ENCODE results near the gene USP20.
"Not testable (repeated sequence)": the region's sequence is repeated elsewhere in the genome, so short reads cannot be mapped to it uniquely, and the experiment has no call there.

Gene USP20

GRCh38 chr9:129890718-129891299, 55.6 kb downstream of the USP20 start:
- not testable (repeated sequence) for DNase-seq (ENCODE audit: low read depth)

- DNase-seq (ENCODE audit: low read depth) = no peak
Measured at GRCh38 chr9:129891569-129891968, 56.3 kb downstream of the USP20 start.

DNA sequence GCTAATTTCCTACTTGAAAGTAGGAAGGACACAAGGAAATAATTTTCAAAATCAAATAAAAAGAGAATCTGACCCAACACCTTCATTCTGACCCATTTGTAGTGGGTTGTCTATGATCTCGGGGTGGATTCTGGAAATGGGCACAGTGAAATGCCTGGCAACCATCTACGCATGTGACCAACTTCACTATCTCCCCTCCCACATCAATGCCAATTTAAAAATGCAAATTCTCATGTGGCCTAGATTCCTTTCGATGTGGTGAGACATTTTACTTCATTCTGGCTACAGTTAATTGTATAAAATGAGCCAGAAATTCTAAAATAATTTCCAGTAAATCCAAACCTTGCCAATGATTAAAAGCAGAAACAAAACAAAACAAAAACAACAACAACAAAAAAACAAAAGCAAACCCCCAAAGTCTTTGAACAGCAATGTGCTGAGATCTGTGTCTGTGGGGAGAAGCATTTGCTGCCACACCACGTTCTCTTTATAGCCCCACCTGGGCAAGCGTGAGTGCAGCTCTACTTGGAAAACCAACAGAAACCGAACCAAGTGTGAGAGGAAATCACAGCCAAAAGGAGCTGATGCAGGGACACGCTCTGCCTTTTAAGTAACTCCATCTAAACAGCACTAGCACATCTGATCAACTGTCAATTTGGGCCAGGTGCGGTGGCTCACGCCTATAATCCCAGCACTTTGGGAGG, 59.0 kb downstream of the USP20 start:
- peak; percentile 43 for DNase-seq (ENCODE audit: low read depth)

DNA sequence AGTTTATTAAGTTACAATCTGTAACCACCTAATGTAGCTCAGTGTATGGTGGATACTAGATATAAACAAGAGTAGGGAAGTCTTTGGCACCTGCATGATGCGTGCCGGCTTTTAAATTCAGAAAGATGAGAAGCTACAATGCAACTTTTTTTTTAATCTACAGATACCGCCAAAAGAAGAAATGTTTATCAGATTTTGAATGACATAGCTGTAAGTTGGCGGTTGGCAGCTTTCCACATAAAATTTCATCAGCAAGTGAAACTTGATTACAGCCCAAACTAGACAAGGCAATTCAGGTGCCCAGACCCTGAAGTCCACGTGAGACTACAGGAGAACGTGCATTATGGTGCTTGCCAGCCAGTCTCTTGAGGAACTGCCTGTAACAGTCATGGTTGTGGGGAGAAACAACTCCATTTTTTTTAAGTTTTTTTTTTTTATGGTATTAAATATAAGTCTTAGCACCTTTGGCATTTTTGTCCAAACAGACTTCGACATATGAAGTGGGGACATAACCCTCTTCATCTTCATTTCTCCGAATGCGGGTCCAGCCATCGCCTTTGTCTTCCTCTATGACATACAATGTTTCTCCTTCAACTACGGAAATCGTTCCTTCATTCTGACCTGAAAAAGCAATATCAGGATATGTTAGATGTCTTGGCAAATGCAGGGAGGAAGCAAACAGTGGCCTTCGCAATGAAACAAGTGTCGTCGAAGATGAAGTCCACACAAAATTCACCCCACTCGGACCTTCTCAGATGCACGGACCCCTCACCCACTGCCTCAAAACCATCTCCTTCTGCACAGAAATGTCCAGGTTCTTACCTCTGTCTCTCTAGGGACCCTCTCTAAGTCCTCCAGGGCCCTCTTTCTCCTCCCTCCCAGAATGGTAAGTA, 60.4 kb downstream of the USP20 start:
- DNase-seq (ENCODE audit: low read depth) = peak; percentile 61

DNA sequence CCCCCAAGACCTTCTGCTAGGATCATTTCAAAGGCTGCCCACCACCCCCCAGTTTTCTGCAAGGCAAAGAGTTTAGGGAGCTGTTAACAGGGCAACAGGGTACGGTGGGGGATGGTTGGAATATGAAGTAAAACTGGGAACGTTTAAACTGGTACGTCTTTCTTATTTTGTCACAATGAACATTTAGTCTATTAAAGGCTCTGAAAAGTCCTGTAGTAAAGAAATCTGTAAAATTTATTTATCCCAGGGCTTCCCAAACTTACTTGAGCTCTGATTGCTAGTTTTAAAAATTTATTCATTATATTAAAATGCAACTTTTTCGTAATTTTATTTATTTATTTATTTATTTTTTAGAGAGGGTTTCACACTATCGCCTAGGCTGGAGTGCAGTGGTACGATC, 62.0 kb downstream of the USP20 start:
- DNase-seq (ENCODE audit: low read depth) = no peak

- no peak for DNase-seq (ENCODE audit: low read depth)
Measured at GRCh38 chr9:129898185-129898584, 62.9 kb downstream of the USP20 start.

- no peak for DNase-seq (ENCODE audit: low read depth)
Measured at GRCh38 chr9:129899620-129900019, 64.4 kb downstream of the USP20 start.

GRCh38 chr9:129900263-129901027, 65.2 kb downstream of the USP20 start:
- no peak for DNase-seq (ENCODE audit: low read depth)

DNA sequence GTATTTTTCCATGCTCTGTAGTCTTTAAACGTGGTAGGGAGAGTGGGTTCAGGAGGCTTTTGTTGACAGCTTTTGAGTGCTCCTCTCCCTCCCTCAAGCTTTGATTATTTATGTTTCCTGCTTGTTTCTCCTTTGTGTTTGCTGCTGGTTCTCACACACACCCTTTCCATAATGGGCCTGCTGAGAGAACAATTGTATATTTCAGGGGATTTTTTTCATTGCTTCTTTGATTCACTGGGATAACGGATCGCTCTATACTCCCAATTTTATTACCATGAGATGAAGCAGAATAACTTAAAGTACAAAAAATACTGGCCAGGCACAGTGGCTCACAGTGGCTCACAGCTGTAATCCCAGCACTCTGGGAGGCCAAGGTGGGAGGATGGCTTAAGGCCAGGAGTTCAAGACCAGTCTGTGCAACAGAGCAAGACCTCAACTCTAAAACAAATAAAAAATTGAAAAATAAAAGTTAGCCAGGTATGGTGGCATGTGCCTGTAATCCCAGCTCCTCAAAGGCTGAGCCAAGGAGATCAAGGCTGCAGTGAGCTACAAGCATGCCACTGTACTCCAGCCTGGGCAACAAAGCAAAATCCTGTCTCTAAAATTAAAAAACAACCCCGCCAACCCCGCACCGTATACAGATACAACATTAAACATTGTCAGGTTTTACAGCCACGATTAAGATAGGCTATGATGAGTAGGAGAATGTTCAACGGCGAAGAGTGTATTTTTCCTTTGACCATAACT, 66.9 kb downstream of the USP20 start:
- DNase-seq (ENCODE audit: low read depth) = no peak

GRCh38 chr9:129902740-129903134, 67.5 kb downstream of the USP20 start:
- DNase-seq (ENCODE audit: low read depth) = no peak

DNA sequence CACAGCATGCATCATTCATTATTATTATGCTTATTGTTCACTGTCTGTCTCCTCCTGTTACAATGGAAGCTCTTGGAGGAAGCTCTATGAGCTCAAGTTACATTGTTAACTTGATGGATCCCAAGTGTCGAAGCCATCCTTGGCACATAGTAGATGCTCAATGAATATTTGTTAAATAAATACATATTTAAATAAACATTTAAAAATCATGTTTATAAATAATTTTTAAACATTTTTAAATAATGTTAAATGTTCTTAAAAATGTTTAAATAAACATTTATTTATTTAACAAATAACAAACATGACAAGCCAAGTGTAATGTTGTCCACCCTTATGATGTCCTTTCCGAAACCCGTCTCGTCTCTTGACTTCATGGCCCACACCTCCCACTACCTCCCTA, 69.5 kb downstream of the USP20 start:
- DNase-seq (ENCODE audit: low read depth) = no peak

DNA sequence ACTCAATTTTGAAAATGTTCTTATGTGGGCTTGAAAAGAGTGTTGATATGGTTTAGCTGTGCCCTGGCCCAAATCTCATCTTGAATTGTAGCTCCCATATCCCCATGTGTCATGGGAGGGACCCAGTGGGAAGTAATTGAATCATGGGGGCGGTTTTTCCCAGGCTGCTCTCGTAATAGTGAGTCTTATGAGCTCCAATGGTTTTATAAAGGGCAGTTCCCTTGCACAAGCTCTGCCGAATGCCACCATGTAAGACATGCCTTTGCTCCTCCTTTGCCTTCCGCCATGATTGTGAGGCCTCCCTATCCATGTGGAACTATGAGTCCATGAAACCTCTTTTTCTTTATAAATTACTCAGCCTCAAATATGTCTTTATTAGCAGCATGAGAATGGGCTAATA, 71.0 kb downstream of the USP20 start:
- no peak for DNase-seq (ENCODE audit: low read depth)

GRCh38 chr9:129907201-129907600, 71.9 kb downstream of the USP20 start:
- no peak for DNase-seq (ENCODE audit: low read depth)

DNA sequence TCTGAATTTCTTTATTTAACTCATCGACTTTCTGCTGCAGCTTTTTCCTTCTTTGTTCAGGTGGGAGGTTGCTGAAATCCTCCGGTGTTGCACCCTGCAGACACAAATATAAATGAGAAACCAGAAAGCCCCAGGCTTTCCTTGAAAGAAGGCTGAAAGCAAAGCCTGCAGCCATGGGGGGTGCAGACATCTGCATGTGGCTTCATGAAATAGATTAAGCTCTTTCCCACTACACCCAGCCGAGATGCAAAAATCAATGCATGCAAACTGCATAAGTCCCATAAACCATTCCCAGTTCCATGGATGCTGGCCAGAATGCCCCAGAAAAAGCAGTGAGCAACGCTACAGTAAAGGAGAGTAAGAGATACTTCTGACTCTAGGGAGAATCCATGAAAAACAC, 73.6 kb downstream of the USP20 start:
- DNase-seq (ENCODE audit: low read depth) = no peak

DNA sequence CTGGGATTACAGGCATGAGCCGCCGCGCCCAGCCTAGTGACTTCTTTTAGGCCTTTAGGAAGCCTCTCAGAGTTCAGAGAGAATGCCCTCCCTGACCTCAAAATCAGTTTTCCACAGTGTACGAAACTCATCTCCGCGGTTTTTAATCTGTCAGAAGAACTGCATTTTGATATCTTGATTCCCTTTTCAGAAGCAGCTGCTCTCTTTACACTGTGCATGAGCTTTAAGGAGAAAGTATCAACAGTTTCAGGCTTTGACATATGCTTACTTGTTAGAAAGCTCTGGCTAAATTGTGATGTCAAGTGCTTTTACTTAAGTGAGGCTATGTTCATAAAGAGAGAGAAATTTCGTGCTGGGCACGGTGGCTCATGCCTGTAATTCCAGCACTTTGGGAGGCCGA, 74.6 kb downstream of the USP20 start:
- DNase-seq (ENCODE audit: low read depth) = no peak

DNA sequence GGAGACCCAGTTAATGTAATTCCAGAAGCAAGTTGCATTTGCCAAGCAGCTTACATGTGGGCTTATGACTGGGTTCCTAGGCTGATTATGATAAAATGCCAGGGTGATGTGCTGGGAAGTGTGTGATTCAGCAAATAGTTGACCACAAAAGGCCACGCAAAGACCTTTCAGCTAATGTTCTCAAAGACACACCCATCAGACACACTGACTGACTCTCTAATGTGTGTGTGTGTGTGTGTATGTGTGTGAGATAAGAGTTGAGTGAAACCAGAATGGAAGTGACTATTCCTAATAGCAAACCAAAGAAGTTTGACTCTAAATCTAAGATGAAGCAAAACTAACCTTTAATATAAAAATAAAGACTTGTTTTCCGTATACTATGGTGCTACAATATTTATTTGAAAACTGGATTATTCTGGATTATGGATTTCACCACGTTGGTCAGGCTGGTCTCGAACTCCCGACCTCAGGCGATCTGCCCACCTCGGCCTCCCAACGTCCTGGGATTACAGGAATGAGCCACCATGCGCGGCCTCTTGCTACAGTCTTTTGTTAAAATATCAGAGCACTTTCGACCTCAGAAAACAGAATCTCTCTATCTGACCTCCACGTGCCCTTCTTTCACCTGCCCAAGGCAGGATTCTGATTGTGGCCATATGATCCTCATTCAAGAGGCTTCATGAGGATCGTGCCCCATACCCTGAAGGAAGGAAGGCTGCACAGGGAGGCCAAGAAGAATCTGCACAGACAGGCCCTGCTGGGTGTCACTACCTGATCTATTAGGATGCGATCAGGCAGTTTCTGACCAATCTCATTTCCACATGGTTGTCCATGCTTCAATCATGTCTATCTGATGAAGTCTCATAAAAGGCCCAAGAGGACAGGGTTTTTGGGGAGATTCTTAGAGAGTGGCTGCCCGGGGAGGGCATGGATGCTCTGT, 75.6 kb downstream of the USP20 start:
- no peak for DNase-seq (ENCODE audit: low read depth)

- DNase-seq (ENCODE audit: low read depth) = no peak
Measured at GRCh38 chr9:129914051-129914450, 78.8 kb downstream of the USP20 start.

DNA sequence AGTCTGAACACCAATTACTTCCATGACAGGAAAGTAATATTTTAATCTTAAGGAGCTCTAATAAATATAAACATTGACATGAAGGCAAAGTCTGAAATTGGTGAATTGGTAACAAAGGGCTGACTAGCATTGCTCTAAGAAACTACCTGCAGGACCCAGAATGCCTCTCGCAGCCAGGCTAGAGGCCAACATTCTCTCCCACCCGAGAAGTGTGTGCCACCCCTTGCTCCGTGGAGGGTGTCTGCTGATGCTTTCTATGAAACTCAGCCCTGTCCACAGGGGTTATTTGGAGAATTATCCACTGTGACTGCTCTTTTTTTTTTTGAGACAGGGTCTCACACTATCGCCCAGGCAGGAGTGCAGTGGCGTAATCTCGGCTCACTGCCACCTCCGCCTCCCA, 81.4 kb downstream of the USP20 start:
- DNase-seq (ENCODE audit: low read depth) = no peak

GRCh38 chr9:129918296-129918950, 83.2 kb downstream of the USP20 start:
- no peak for DNase-seq (ENCODE audit: low read depth)

GRCh38 chr9:129919277-129919676, 84.0 kb downstream of the USP20 start:
- no peak for DNase-seq (ENCODE audit: low read depth)
